Measurements from ENCODE around the gene GCAT. TPM values are rescaled to one million over a fixed set of nuclear protein-coding genes. Genes with fewer than 3 reads are reported as not detected.

The GCAT gene
- 23.1 and 32.8 TPM in 2 replicates for total RNA-seq

GRCh38 chr22:37807410-37808293 lies at the start of gene GCAT:
Gene GCAT, plus strand, starts transcription at chr22:37807934. Its CDS starts 34 bp downstream, at chr22:37807968.

GRCh38 chr22:37823134-37823985 lies 15.6 kb downstream of the GCAT start, which contains the start of gene GALR3:
Gene GALR3, plus strand, starts transcription at chr22:37823382. Its CDS starts 25 bp downstream, at chr22:37823407.

GRCh38 chr22:37849089-37849751 lies 41.5 kb downstream of the GCAT start, which contains the start of gene EIF3L:
Gene EIF3L, plus strand, starts transcription at chr22:37849419. Its CDS starts 31 bp downstream, at chr22:37849450.

Other genes starting within 250 kb of the GCAT start
- gene CDC42EP1, start 247.5 kb upstream of the GCAT start, total RNA-seq: 138 and 149 TPM in 2 replicates
- gene LGALS2, start 227.8 kb upstream of the GCAT start, total RNA-seq: 0.89 TPM in 1 of 2 replicates, not detected in the other
- 43.2 and 54.6 TPM in 2 replicates for gene GGA1, start 199.1 kb upstream of the GCAT start, total RNA-seq
- 13.4 and 14.8 TPM in 2 replicates for gene SH3BP1, start 168.3 kb upstream of the GCAT start, total RNA-seq
- 17.2 and 23.8 TPM in 2 replicates for gene PDXP, start 149.2 kb upstream of the GCAT start, total RNA-seq
- 1,545 and 4,007 TPM in 2 replicates for gene LGALS1, start 132.3 kb upstream of the GCAT start, total RNA-seq
- 24.7 and 32.1 TPM in 2 replicates for gene NOL12, start 121.6 kb upstream of the GCAT start, total RNA-seq
- gene TRIOBP, start 110.9 kb upstream of the GCAT start, total RNA-seq: 86.2 and 106 TPM in 2 replicates
- gene GALR3, start 15.4 kb downstream of the GCAT start, total RNA-seq: not detected in 2 replicates
- gene ANKRD54, start 36.4 kb downstream of the GCAT start, total RNA-seq: 20.0 and 29.8 TPM in 2 replicates
- gene EIF3L, start 41.5 kb downstream of the GCAT start, total RNA-seq: 301 and 455 TPM in 2 replicates
- 38.4 and 58.7 TPM in 2 replicates for gene MICALL1, start 98.4 kb downstream of the GCAT start, total RNA-seq
- gene C22orf23, start 145.7 kb downstream of the GCAT start, total RNA-seq: under 0.01 and 0.33 TPM in 2 replicates
- gene POLR2F, start 145.8 kb downstream of the GCAT start, total RNA-seq: 61.7 and 104 TPM in 2 replicates
- 0.16 TPM in 1 of 2 replicates, not detected in the other for gene SOX10, start 176.6 kb downstream of the GCAT start, total RNA-seq
- 31.8 and 44.1 TPM in 2 replicates for gene PICK1, start 249.5 kb downstream of the GCAT start, total RNA-seq